Body of pancreas (tissue), 4 donors: Measurements from ENCODE around the gene PPP2R3B.

ENCODE experiments used
- CTCF ChIP-seq, 7 experiments: fragments of 450-650 bp in 4 of 7; fragments of 200-600 bp in 3 of 7; sonication (generic) in 3 of 7; IDR thresholded peaks; one replicate each; pipeline ENCODE4 v1.5.1; 2016 to 2019; ENCODE audit warnings: antibody characterized with exemption in 7 of 7
- POLR2A ChIP-seq, 3 donors: fragments of 450-650 bp; IDR thresholded peaks; one replicate each; pipeline ENCODE4 v1.6.1; 2016; ENCODE audit warnings: antibody characterized with exemption in 3 of 3, mild to moderate bottlenecking in 2 of 3

- TF ChIP-seq POLR2A (IDR thresholded peaks at IDR 0.05), result no peak
- TF ChIP-seq CTCF (IDR thresholded peaks at IDR 0.05), result no peak
Measured at GRCh38 chrX:332496-332860, 54.2 kb downstream of the PPP2R3B start.
